Mesodermal cell (in vitro differentiated cells): ENCODE data around the gene GGCX.

Experiments used
- H3K27ac ChIP-seq: 2 replicates; pipeline ENCODE4 v1.7.0; 2013; ENCODE audit warnings: mild to moderate bottlenecking, low read depth, low read length, moderate library complexity; ENCODE audit not compliant: severe bottlenecking
- H3K36me3 ChIP-seq: 2 replicates; pipeline ENCODE4 v1.7.1; 2013; ENCODE audit warnings: mild to moderate bottlenecking, low read length, moderate library complexity; ENCODE audit not compliant: control insufficient read depth, insufficient read depth
- H3K4me1 ChIP-seq: one replicate; pipeline ENCODE4 v1.7.1; 2013; ENCODE audit warnings: mild to moderate bottlenecking, low read length; ENCODE audit not compliant: insufficient read depth, control insufficient read depth, poor library complexity, severe bottlenecking
- H3K4me3 ChIP-seq: 2 replicates; pipeline ENCODE4 v1.7.0; 2013; ENCODE audit warnings: low read length, control low read depth, mild to moderate bottlenecking; ENCODE audit not compliant: insufficient read depth, poor library complexity, severe bottlenecking; ENCODE audit errors: extremely low read depth
- H3K9me3 ChIP-seq: 2 replicates; pipeline ENCODE4 v1.7.1; 2013; ENCODE audit warnings: mild to moderate bottlenecking, low read length, moderate library complexity; ENCODE audit not compliant: control insufficient read depth
- WGBS, 2 experiments: methylation state at CpG; one replicate each; pipeline ENCODE4 v1.1.5; 2013; ENCODE audit warnings: missing lambda C conversion rate in 2 of 2; ENCODE audit not compliant: insufficient coverage in 2 of 2; 5-methylcytosine and 5-hydroxymethylcytosine counted together

Gene GGCX

DNA sequence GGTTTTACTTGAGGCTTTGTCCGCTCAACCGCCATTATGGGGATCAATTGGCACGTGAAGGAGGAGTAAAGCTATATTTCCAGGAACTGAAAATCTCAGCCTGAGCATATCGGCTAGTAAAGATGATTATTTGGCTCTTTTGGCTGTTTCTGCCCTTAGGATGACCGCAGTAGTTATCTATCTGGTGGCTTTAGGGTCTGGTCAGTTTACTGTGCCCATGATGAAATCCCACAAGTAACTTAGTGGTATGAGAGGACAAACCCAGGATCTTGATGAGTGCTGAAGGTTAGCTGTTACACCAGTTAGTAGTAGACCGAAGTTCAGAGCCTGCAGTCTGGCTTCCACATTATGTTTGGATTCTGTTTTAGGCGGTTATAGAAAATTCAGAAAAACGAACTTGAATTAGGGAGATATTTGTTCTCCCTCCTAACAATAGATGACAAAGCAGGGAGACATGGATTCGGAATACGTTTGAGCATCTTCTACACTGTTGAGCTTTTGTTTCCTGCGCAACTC lies 21.1 kb downstream of the GGCX start:
- H3K4me3 ChIP-seq = peak overlapping the region; percentile 86
- no peaks in the 10 kb centered on the region for H3K9me3 ChIP-seq
- peaks cover 53% of the 10 kb centered on the region for H3K36me3 ChIP-seq
- H3K4me1 ChIP-seq = peaks cover 19% of the 10 kb centered on the region
- WGBS, 2 experiments = 0 to 3% methylated on average over 7 to 8 of the region's 11 CpGs
- peak overlapping the region; percentile 98 for H3K27ac ChIP-seq

DNA sequence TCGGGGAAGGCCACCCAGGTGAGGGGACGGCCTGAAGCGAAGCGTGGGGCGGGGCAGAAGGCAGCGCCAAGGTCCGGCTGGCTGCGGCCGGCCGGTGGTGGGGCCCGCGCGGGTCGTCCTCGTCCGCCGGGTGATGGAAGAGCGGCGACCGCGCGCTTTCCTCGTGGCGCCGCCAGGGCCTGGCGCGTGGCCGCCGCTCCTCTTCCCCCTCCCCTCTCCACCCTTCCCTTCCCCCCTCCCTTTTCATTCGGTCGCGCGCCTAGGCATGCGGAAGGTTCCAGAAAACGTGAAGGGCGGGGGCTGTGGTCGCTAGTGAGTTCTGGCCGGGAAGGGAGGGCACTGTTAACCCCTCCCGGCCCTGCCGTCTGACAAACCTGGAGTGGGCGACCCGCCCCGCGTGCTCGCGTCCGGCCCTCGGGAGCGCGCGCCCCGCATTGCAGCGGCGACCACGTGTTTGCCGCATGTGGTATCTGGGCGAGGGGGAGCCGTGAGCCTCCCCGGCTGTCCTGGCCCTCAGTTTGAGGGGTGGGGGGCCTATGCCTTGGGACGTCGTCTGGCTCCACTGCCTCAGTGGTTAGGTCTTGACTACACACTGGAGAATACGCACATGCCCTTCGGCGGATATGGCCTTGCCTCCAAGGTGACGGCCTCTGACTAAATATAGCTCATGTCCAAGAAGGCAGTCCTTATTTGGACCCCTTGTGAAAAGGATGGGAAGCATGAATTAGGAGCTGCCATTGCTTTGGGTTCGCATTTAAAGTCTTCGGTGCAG lies 21.7 kb downstream of the GGCX start:
- Histone ChIP-seq H3K27ac (peak overlapping the region; percentile 98), H3K36me3 (peaks cover 47% of the 10 kb centered on the region), H3K4me1 (peaks cover 19% of the 10 kb centered on the region), H3K9me3 (no peaks in the 10 kb centered on the region), H3K4me3 (peak overlapping the region; percentile 86)
- 0% methylated on average over 24 to 57 of the region's 67 CpGs for WGBS, 2 experiments

DNA sequence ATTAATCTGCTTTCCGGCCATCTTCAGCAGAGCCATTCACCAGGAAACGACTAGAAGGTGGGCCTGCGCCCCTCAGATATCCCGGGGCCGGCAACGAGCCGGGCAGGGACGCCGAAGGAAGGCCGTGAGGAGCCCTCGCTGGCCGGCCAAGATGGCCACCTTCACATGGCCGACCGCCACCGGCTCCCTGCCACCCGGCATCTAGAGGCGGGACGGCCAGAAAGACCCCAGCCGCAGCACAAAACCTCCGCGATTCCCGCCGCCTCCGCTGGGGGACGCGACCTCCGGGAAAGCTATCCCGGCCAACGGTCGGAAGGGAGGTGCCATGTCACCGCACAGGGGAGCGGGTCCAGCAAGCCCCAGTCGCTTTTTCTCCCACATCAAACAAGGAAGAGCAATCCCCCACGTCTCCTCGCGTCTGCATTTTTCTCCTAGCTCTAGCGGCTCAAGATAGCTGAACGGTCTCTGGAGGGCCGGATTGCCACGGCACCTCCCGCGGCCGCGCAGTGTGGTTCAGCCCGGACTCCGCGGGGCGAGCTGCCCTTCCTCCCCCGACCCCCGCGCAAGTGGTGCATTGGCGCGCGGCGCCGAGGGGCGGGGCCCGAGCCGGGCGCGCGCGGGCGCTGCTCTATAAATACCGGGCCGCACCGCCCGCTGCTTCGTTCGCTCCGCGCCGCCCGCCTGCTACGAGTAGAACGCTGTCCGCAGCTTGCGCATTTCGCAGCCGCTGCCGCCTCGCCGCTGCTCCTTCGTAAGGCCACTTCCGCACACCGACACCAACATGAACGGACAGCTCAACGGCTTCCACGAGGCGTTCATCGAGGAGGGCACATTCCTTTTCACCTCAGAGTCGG lies 22.6 kb downstream of the GGCX start, which contains the start of gene MAT2A:
Gene MAT2A, plus strand, starts transcription at position 662 of the 854 bp plus-strand sequence. Its CDS starts 120 bp downstream, at position 782.
- Histone ChIP-seq H3K4me1 (peaks cover 19% of the 10 kb centered on the region), H3K4me3 (peak within 1 kb of the TSS; percentile 86), H3K9me3 (no peaks in the 10 kb centered on the region), H3K27ac (peak within 1 kb of the TSS; percentile 98), H3K36me3 (peaks cover 39% of the 10 kb centered on the region)
- WGBS, 2 experiments = 0% methylated on average over 60 to 85 of the region's 92 CpGs

DNA sequence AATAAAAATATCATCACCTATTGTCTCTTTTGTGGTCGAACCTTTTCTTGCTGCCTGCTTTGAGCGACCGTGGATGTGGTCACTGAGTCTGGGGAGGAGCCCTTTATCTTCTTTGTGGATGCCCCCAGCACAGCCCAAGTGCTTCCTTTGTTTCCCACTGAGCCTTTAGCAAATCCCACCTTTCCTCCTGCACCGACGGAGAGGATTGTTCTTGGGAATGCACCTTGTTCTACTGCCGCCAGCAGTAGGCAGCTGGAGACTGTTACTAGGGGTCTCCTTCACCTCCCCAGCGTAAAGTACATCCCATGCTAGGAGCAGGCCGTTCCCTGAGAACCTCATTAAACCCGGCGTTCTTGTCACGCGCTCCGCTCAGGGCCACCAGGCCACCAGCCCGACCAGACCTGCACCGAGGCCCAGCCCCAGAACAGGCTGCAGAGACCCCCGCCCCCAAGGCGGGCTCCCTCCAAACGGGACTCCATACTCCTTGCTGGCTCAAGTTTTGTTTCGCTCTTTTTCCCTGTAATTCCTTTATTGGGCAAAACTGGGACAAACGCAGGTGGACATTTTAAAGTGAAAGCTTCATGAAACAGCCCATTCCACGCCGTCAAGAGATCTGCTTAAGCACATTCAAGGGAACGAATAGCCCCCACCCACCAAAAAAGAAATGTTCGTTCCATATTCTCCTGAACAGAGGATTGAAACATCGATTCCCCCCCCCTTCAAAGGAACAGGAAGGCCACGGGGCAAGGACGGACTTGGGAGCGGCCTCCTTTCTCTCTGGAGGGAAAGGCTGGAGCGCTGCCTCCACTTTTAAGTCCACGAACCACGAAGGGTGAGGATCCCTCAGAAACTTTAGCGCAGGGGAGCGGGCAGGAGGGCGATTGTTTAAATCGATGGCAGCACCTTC lies 23.4 kb downstream of the GGCX start:
- H3K36me3 ChIP-seq = peaks cover 30% of the 10 kb centered on the region
- no peaks in the 10 kb centered on the region for H3K9me3 ChIP-seq
- peak overlapping the region; percentile 98 for H3K27ac ChIP-seq
- 3% methylated on average over 27 to 30 of the region's 35 CpGs for WGBS, 2 experiments
- peaks cover 19% of the 10 kb centered on the region for H3K4me1 ChIP-seq
- H3K4me3 ChIP-seq = peak overlapping the region; percentile 86

DNA sequence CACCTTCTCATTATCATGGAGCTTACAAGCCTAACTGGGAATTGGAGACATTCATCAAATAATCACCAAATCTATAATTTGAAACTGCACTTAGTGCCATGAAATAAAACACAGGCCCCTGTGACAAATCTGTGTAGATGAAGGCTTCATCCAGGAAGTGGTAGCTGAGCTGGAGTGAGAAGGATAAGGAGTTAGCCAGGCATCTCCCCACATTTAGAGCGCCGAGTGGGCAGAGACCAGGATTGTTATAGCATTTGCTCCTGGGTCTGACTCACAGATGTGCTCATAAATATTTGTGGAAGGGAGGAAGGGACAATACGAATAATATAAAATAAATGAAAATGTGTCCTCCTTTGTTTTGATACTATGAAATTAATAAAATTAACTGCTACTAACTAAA lies 24.8 kb downstream of the GGCX start:
- H3K4me1 ChIP-seq = peaks cover 12% of the 10 kb centered on the region
- no peak overlapping the region for H3K4me3 ChIP-seq
- no peak overlapping the region for H3K27ac ChIP-seq
- H3K36me3 ChIP-seq = peaks cover 16% of the 10 kb centered on the region
- 100% methylated on average over 2 of the region's 3 CpGs; no CpG with 5 or more reads in 1 of the 2 experiments for WGBS, 2 experiments
- no peaks in the 10 kb centered on the region for H3K9me3 ChIP-seq

DNA sequence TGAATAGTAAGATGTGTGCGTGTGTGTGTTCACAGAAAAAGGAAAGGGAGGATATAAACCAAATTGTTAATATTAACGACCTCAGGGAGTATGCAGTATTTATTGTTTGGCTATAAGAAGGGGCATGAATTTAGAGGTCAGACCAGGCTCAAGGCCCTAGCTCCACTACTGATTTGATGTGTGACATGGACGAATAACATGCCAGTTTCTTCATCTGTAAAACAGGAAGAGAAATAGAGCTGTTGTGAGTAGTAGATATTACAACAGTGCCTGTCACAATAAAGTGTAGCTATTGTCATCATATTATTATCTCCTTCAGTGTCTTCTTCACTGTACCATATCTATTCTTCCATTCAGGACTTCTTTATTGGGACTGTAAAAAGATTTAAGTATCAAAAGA lies 26.4 kb downstream of the GGCX start:
- Histone ChIP-seq H3K9me3 (no peaks in the 10 kb centered on the region), H3K4me1 (peaks cover 12% of the 10 kb centered on the region), H3K4me3 (no peak overlapping the region), H3K36me3 (peaks cover under 1% of the 10 kb centered on the region), H3K27ac (no peak overlapping the region)
- 82 to 100% methylated on average over 3 of the region's 3 CpGs for WGBS, 2 experiments

DNA sequence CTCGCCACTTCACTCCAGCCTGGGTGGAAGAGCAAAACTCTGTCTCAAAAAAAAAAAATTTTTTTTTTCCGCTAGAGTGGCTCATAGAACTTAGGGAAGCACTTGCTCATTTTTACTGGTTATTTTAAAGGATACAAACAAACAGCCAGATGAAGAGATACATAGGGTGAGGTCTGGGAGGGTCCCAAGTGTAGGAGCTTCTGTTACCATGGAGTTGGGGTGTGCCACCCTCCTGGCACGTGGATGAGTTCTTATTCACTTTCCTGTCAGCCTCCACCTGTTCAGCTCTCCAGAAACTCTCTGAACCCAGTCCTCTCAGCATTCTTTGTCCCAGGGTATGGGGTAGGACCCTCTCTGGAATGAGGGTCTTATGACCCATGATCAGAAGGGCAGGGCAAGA lies 27.2 kb downstream of the GGCX start:
- no peaks in the 10 kb centered on the region for H3K36me3 ChIP-seq
- H3K9me3 ChIP-seq = no peaks in the 10 kb centered on the region
- H3K4me3 ChIP-seq = no peak overlapping the region
- H3K27ac ChIP-seq = no peak overlapping the region
- H3K4me1 ChIP-seq = peaks cover 12% of the 10 kb centered on the region
- 80 to 100% methylated on average over 1 to 2 of the region's 3 CpGs for WGBS, 2 experiments

DNA sequence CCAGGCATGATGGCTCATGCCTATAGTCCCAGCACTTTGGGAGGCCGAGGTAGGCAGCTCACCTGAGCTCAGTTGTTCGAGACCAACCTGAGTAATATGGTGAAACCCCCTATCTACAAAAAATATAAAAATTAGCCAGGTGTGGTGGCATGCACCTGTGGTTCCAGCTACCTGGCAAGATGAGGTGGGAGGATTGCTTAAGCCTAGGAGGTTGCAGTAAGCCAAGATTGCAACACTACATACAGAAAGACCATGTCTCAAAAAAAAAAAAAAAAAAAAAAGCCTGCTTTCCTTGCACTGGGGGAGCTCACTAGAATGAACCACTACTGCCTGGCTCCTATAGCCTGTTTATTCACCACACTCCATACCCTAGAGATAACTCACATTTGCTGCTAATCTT lies 29.7 kb downstream of the GGCX start:
- WGBS, 2 experiments = 100% methylated on average over 1 of the region's 2 CpGs; no CpG with 5 or more reads in 1 of the 2 experiments
- H3K9me3 ChIP-seq = no peaks in the 10 kb centered on the region
- no peaks in the 10 kb centered on the region for H3K36me3 ChIP-seq
- no peak overlapping the region for H3K4me3 ChIP-seq
- no peak overlapping the region for H3K27ac ChIP-seq
- H3K4me1 ChIP-seq = peaks cover 5% of the 10 kb centered on the region

DNA sequence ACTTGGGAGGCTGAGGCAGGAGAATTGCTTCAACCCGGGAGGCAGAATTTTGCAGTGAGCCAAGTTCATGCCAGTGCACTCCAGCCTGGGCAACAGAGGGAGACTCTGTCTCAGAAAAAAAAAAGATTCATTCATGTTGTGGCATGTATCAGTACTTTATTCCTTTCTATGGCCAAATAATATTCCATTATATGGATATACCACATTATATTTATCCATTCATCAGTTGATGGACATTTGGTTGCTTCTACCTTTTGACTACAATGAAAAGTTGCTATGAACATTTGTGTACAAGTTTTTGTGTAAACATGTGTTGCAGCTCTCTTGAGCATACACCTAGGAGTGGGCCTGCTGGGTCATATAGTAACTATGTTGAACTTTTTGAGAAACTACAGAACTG lies 31.5 kb downstream of the GGCX start:
- Histone ChIP-seq H3K27ac (no peak overlapping the region), H3K36me3 (no peaks in the 10 kb centered on the region), H3K4me3 (no peak overlapping the region), H3K9me3 (no peaks in the 10 kb centered on the region), H3K4me1 (peaks cover 7% of the 10 kb centered on the region)
- WGBS, 2 experiments = 88% methylated on average over 1 of the region's 1 CpG; no CpG with 5 or more reads in 1 of the 2 experiments

DNA sequence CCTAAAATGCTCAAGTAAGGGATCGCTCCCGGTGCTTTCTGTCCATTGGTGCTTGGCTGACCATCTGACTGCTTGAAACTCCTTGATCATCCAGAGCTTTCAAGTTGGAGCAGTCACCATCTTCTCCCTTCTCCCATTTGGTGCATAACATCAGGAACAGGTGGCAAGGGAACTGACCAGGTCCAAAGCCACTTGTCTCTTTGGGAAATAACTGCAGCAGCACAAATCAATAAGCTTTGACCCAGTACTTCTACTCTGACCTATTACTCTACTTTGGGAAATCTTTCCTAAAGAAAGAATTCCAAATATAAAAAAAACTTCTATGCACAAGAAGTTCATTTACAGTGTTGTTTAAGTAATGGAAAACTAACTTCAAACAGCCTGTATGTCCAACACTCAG lies 32.9 kb downstream of the GGCX start:
- WGBS, 2 experiments = 89 to 96% methylated on average over 2 of the region's 2 CpGs
- Histone ChIP-seq H3K9me3 (no peaks in the 10 kb centered on the region), H3K4me1 (peaks cover 12% of the 10 kb centered on the region), H3K4me3 (no peak overlapping the region), H3K27ac (no peak overlapping the region), H3K36me3 (no peaks in the 10 kb centered on the region)
